Glutamatergic neuron (in vitro differentiated cells): ENCODE data around the gene RPAP3. TPM values are rescaled to one million over a fixed set of nuclear protein-coding genes. Genes with fewer than 3 reads are reported as not detected.

ENCODE experiments used
- DNase-seq: peaks from one replicate; pipeline ENCODE4 v3.0.0; 2022
- H3K27ac Mint-ChIP-seq: one replicate; pipeline ENCODE4 v1.8.0; 2020; ENCODE audit warnings: mild to moderate bottlenecking, mixed read lengths, inconsistent platforms; ENCODE audit not compliant: unreplicated experiment
- H3K27me3 Mint-ChIP-seq: one replicate; pipeline ENCODE4 v1.8.0; 2020; ENCODE audit warnings: mild to moderate bottlenecking, moderate library complexity, mixed read lengths, inconsistent platforms; ENCODE audit not compliant: unreplicated experiment
- H3K36me3 Mint-ChIP-seq: one replicate; pipeline ENCODE4 v1.8.0; 2020; ENCODE audit warnings: mild to moderate bottlenecking, mixed read lengths, inconsistent platforms; ENCODE audit not compliant: unreplicated experiment
- H3K4me1 Mint-ChIP-seq: one replicate; pipeline ENCODE4 v1.8.0; 2020; ENCODE audit warnings: mild to moderate bottlenecking, low read depth, mixed read lengths, inconsistent platforms; ENCODE audit not compliant: unreplicated experiment
- H3K4me3 Mint-ChIP-seq: one replicate; pipeline ENCODE4 v1.8.0; 2020; ENCODE audit warnings: mild to moderate bottlenecking, mixed read lengths, inconsistent platforms; ENCODE audit not compliant: unreplicated experiment
- H3K9me3 Mint-ChIP-seq: one replicate; pipeline ENCODE4 v1.8.0; 2020; ENCODE audit warnings: mild to moderate bottlenecking, moderate library complexity, mixed read lengths, inconsistent platforms; ENCODE audit not compliant: unreplicated experiment
- total RNA-seq: library from RNA; stranded (reverse); fragmentation: NEBNext Ultra II Directional; extraction: Animal tissue kit (Norgen Biotek cat#: 25700); gene quantifications from one replicate; pipeline ENCODE4 v1.2.1, GENCODE V29; 2021; ENCODE audit not compliant: unreplicated experiment
- TF ChIP-seq, protein P1 (sequence below): fragments of 200-600 bp; sonication (generic); IDR thresholded peaks from one replicate; pipeline ENCODE4 v1.5.0; 2021; ENCODE audit not compliant: partially characterized antibody, unreplicated experiment

The RPAP3 gene
- total RNA-seq, 1 donor from 2014 or later: 29.5 TPM

DNA sequence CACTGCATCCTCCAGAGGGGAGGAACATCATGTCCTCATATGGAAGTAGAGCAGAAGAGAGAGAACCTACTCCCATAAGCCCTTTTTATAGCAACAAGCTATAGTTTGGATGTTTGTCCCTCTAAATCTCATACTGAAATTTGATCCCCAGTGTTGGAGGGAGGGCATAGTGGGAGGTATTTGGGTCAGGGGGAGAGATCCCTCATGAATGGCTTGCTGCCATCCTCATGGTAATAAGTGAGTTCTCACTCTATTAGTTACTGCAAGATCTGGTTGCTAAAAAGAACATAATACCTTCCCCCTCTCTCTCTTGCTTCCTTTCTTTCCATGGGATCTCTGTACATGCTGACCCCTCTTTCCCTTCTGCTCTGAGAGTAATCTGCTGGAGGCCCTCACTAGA is 93.9 kb downstream of the RPAP3 start:
- TF ChIP-seq, protein P1, sequence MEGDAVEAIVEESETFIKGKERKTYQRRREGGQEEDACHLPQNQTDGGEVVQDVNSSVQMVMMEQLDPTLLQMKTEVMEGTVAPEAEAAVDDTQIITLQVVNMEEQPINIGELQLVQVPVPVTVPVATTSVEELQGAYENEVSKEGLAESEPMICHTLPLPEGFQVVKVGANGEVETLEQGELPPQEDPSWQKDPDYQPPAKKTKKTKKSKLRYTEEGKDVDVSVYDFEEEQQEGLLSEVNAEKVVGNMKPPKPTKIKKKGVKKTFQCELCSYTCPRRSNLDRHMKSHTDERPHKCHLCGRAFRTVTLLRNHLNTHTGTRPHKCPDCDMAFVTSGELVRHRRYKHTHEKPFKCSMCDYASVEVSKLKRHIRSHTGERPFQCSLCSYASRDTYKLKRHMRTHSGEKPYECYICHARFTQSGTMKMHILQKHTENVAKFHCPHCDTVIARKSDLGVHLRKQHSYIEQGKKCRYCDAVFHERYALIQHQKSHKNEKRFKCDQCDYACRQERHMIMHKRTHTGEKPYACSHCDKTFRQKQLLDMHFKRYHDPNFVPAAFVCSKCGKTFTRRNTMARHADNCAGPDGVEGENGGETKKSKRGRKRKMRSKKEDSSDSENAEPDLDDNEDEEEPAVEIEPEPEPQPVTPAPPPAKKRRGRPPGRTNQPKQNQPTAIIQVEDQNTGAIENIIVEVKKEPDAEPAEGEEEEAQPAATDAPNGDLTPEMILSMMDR: no peak
- Mint-ChIP-seq H3K36me3 (peaks cover 40% of the 10 kb centered on the region), H3K27ac (no peak overlapping the region), H3K4me3 (no peak overlapping the region), H3K27me3 (no peaks in the 10 kb centered on the region), H3K4me1 (no peaks in the 10 kb centered on the region), H3K9me3 (peaks cover 19% of the 10 kb centered on the region)
- DNase-seq: no peak

Other genes with a start within 250 kb of the RPAP3 start
- not detected for gene ENDOU, start 19.5 kb upstream of the RPAP3 start, total RNA-seq
- gene RAPGEF3, start 52.9 kb upstream of the RPAP3 start, total RNA-seq: 0.81 TPM
- 15.7 TPM for gene SLC48A1, start 67.2 kb upstream of the RPAP3 start, total RNA-seq
- 67.9 TPM for gene HDAC7, start 113.9 kb upstream of the RPAP3 start, total RNA-seq
- not detected for gene VDR, start 199.0 kb upstream of the RPAP3 start, total RNA-seq